ENCODE measurements around the gene C19orf44.

- TF ChIP-seq, protein P1, sequence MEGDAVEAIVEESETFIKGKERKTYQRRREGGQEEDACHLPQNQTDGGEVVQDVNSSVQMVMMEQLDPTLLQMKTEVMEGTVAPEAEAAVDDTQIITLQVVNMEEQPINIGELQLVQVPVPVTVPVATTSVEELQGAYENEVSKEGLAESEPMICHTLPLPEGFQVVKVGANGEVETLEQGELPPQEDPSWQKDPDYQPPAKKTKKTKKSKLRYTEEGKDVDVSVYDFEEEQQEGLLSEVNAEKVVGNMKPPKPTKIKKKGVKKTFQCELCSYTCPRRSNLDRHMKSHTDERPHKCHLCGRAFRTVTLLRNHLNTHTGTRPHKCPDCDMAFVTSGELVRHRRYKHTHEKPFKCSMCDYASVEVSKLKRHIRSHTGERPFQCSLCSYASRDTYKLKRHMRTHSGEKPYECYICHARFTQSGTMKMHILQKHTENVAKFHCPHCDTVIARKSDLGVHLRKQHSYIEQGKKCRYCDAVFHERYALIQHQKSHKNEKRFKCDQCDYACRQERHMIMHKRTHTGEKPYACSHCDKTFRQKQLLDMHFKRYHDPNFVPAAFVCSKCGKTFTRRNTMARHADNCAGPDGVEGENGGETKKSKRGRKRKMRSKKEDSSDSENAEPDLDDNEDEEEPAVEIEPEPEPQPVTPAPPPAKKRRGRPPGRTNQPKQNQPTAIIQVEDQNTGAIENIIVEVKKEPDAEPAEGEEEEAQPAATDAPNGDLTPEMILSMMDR (IDR thresholded peaks at IDR 0.05), result no peak
- TF ChIP-seq JUN (IDR thresholded peaks at IDR 0.05) (no peak), CEBPB (IDR thresholded peaks at IDR 0.05) (no peak), EP300 (IDR thresholded peaks at IDR 0.05) (no peak), RFX5 (IDR thresholded peaks at IDR 0.05) (no peak), BCL3 (IDR thresholded peaks at IDR 0.05) (no peak), MAFK (IDR thresholded peaks at IDR 0.05; ENCODE audit: partially characterized antibody) (no peak), USF2 (IDR thresholded peaks at IDR 0.05) (no peak), RNF2 (IDR thresholded peaks at IDR 0.05; ENCODE audit: borderline replicate concordance, low read depth) (no peak), FOXS1 (CRISPR knock-in tag; IDR thresholded peaks at IDR 0.05) (no peak), ZSCAN20 (CRISPR knock-in tag; IDR thresholded peaks at IDR 0.05) (no peak)
- TF ChIP-seq, protein P2, sequence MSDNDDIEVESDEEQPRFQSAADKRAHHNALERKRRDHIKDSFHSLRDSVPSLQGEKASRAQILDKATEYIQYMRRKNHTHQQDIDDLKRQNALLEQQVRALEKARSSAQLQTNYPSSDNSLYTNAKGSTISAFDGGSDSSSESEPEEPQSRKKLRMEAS (IDR thresholded peaks at IDR 0.05), result no peak
Measured at GRCh38 chr19:16521715-16522289, 25.6 kb downstream of the C19orf44 start.

Data from A549 (cell line).